HG03342 (cell line): ENCODE data around the gene ITGA7.

Experiments used
- ATAC-seq: cut with Tn5 transposase; IDR thresholded peaks from one replicate; pipeline ENCODE4 v1.9.1; 2021; ENCODE audit warnings: mild to moderate bottlenecking, moderate library complexity; ENCODE audit not compliant: unreplicated experiment

ITGA7 gene, protein sequence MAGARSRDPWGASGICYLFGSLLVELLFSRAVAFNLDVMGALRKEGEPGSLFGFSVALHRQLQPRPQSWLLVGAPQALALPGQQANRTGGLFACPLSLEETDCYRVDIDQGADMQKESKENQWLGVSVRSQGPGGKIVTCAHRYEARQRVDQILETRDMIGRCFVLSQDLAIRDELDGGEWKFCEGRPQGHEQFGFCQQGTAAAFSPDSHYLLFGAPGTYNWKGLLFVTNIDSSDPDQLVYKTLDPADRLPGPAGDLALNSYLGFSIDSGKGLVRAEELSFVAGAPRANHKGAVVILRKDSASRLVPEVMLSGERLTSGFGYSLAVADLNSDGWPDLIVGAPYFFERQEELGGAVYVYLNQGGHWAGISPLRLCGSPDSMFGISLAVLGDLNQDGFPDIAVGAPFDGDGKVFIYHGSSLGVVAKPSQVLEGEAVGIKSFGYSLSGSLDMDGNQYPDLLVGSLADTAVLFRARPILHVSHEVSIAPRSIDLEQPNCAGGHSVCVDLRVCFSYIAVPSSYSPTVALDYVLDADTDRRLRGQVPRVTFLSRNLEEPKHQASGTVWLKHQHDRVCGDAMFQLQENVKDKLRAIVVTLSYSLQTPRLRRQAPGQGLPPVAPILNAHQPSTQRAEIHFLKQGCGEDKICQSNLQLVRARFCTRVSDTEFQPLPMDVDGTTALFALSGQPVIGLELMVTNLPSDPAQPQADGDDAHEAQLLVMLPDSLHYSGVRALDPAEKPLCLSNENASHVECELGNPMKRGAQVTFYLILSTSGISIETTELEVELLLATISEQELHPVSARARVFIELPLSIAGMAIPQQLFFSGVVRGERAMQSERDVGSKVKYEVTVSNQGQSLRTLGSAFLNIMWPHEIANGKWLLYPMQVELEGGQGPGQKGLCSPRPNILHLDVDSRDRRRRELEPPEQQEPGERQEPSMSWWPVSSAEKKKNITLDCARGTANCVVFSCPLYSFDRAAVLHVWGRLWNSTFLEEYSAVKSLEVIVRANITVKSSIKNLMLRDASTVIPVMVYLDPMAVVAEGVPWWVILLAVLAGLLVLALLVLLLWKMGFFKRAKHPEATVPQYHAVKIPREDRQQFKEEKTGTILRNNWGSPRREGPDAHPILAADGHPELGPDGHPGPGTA

DNA sequence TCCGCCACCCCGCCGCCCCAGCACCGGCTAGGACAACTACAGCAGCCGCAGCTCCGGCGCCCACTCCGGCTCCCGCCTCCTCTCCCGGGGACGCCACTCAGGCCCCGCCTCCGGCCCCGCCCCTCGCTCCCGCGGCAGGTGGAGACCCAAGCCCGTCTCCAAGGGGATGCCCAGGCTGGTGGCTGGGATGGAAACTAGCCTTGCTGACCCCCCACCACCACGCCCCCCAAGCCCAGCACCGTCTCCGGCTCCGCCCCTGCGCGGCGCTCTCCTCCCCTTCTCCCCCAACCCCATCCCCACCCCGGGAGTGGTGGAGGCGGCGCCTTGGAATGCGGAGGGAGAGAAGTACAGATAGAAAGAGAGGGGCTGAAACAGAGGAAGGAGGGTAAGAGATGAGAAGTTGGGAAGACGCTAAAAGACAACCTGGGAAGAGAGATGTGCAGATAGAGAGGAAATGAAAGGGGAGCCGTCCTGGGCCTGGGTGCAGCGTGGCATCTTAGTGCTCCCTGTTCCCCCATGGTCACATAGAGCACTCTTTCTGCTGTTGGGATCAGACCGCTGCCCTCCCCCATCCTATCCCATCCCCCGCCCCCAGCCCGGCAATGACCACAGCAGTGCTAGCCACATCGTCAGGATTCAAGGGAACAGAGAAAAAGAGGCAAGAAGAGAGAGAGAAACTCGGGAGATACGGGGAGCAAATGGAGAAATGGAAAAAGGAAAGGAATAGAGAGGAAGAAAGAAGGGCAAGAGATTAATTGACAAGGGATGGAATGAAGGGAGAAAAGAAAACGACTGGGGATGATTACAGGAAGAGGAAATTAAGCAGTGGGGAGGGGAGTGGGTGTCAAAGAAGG lies at the start of gene ITGA7:
TSS of gene ITGA7 (minus strand) at position 64 of the 854 bp plus-strand sequence. CDS start 222 bp downstream, outside the sequence.
- ATAC-seq: no peak

DNA sequence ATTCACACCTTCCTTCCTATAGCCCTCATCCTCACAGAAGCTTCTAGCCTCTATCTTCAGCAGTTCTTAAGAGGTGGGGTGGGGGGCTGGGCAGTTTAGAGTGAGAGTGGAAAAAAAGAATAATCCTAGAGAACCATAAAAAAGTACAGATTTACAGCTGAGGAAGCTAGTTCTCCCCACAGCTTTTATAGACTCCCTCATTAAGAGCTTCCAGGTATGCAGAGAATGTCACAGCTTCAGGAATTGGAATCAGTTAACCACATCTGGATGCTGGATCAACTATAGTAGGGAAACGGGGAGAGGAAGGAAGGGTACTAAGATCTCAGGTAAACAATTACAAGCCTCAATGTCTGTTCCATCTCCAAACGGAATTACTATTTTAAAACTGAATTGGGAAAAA lies 47.5 kb upstream of the ITGA7 start:
- ATAC-seq: no peak

DNA sequence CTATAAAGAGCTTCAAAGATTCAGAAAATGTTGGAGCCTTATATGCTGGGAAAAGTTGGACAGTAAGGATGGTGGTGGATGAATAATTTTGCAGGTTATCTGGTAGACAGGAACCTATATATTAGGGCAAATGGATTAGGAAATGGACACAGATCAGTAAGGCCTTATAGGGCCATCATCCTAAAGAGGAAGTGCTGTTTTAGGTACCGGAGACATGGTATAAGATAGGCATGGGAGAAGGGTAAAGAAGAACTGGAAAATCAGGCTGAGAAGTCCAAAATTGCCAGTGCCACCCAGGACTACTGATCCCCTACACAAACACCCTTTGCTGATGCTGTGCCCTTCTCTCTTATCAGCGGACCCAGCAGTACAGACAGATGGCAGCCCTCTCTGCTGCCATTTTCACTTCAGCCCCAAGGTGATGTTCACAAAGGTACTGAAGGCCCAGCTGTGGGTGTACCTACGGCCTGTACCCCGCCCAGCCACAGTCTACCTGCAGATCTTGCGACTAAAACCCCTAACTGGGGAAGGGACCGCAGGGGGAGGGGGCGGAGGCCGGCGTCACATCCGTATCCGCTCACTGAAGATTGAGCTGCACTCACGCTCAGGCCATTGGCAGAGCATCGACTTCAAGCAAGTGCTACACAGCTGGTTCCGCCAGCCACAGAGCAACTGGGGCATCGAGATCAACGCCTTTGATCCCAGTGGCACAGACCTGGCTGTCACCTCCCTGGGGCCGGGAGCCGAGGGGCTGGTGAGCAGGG lies 40.7 kb upstream of the ITGA7 start:
- ATAC-seq: no peak

DNA sequence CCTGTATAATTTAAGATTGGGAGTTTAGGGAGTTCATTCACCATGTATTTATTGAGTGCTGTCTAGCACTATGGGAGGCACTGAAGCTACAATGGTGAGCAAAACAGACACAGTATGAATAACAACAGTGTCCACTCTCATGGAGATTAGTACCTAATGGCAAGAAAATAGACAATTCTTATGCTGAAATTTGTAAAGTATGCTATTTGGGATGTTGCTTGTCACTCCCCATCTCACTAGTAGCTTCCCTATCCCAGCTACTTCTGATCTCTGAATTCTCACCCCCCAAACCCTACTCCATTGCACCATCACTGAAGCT lies 39.2 kb upstream of the ITGA7 start:
- no peak for ATAC-seq

DNA sequence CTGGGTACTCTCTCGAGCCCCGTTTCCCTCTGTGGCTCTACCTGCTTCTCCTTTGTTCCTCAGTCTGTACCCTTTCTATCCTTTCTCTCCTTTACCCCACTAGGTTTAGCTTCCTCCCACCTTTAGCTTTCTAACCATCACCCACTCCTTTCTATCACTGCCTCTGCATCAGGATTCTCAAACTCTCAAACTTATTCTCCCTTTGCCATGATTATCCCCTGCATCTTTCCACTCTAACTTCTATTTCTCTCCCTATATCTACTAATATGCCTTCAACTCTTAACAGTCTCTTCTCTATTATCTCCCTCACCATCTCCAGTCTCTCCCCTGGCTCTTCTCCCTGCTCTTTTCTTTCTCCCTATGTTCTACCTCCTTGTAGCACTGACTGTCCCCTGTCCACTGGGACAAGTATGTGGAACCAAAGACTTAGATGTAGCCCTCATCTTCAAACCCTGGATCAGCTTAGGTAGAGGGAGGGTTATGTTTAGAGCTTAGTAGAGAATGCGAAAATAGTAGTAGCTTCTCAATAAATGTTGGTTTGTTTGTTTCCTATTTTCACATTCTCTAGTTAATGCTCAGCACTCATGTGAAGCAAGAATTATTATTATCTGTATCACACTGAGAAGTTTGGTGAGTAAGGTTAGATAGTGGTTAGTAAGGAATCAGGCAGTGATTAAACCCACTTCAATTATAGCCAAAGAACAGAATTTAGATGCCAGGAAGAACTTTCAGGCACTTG lies 38.6 kb upstream of the ITGA7 start:
- no peak for ATAC-seq

DNA sequence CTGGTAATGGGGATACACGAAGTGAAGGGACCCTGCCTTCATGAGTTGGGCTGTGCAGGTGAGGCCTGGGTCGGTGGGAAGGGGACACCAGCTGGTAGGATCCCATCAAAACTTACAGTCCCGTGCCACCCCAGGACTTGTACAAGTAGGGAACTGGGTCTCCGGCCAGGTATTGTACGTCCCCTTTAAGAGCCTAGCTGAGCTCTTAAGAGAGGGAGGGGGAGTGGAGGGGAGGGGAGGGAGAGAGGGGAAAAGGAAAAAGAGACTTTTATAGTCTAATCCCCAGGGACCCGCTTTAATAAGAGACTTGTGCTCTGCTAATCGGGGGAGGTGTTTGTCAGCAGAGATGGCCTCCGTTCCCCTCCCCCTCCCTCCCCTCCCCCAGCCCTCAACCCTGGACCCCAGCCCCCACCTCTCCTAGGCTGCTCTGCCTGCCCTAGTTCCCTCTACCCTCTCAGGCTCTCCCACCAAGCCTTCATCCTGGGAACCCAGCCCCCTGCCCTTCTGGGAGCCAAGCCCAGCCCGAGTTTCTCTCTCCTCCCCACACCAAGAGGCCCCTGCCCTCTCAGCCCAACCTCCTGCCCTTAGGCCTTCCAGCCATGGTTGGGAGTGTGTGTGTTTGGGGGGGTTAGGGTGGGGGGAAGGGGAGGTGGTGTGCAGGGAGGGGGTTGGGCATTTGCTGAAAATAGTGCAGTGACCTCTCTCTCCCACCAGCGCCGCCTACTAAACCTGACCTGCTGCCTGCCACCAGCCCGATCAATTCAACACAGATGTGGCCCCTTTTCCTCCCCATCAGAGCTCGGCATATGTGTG lies 37.9 kb upstream of the ITGA7 start:
- ATAC-seq: no peak

DNA sequence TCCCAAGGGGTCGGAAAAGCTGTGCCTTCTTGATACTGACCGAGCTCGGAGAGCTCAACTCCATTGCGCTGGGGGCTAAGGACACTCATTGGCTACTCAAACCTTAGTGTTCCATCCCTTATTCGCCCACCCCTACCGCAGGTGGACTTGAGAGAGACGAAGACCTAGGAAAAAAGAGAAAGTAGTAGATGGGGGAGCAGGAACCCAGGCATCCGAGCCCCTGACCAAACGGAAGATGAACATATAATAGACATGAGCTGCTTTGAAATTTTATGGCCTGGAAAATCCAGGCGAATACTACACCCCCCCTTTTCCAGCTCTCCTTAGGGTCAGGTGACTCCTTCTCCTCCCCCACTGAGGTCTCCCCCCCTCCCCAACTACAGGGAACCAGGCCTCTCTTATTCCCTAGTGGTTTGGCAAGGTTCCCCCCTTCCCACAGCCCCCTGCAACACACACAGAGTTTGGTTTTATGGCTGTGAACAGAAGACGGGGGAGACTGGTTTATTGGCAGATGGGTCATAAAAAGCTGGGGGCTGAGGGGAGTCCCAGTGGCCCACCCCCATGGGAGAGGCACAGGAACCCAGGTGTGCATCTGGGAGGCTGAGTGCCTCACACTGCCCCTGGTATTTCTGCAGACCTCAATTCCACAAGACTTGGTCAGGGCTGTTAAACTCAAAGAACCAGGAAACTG lies 36.8 kb upstream of the ITGA7 start:
- no peak for ATAC-seq

DNA sequence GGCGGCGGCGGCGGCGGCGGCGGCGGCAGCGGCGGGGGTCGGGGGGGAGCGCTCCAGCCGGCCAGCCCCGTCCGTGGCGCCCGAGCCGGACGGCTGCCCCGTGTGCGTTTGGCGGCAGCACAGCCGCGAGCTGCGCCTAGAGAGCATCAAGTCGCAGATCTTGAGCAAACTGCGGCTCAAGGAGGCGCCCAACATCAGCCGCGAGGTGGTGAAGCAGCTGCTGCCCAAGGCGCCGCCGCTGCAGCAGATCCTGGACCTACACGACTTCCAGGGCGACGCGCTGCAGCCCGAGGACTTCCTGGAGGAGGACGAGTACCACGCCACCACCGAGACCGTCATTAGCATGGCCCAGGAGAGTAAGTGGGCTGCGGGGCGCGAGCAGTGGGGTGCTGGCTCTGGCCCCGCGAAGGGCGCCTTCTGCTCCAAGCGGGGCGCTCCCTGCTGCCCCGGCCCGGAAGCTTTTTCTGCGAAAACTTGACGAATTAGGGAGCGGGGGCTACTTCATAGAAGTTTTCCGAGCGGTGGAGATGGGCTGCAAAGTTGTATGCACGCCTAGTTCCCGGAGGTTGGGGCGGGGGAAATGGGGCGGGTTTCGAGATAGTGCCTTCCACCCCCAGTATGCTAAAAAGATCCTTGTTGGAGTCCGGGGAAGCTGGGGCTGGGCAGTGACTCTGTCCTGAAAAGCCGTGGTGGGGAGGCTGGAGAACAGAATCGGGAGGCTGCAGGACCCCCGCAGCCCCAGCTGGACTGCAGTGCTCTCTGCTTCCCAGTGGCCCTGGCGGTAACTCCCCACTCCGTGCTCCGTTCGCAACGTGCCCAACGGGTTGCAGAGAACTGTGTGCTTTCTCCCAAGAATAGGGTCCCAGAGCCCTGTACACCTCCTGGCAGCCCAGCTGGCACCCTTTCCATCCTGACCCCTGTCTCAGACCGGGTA lies 36.0 kb upstream of the ITGA7 start:
- ATAC-seq: peak; percentile 51

DNA sequence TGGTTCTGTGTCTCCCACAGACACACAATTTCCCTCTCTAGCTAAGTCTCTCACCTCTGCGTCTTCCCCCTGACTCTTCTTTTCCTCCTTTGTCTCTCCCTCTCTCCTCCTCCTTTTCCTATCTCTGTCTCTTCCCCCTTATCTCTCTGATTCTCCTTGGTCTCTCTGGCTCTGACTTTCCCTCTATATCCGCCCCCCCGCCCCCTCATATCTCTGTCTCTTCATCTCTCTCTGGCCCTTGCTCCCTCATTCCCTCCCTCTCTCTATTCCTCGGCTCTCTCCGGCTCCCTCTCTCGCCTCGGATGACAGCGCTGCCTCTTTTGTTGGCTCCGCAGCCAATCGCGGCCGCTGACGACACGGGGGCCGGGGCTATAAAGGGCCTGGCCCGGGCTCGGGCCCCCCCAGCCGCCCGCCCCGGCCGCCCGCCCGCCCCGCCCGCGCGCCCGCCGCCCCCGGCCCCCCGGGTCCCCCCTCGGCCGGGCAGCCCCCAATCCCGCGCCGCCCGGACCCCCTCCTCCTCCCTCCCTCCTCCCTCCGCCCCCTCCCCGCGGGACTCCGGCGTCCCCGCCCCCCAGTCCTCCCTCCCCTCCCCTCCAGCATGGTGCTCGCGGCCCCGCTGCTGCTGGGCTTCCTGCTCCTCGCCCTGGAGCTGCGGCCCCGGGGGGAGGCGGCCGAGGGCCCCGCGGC lies 35.2 kb upstream of the ITGA7 start, which contains the start of gene GDF11:
TSS of gene GDF11 (plus strand) at position 404 of the 687 bp plus-strand sequence. CDS start at position 599, 195 bp downstream.
- ATAC-seq: peak; percentile 35

DNA sequence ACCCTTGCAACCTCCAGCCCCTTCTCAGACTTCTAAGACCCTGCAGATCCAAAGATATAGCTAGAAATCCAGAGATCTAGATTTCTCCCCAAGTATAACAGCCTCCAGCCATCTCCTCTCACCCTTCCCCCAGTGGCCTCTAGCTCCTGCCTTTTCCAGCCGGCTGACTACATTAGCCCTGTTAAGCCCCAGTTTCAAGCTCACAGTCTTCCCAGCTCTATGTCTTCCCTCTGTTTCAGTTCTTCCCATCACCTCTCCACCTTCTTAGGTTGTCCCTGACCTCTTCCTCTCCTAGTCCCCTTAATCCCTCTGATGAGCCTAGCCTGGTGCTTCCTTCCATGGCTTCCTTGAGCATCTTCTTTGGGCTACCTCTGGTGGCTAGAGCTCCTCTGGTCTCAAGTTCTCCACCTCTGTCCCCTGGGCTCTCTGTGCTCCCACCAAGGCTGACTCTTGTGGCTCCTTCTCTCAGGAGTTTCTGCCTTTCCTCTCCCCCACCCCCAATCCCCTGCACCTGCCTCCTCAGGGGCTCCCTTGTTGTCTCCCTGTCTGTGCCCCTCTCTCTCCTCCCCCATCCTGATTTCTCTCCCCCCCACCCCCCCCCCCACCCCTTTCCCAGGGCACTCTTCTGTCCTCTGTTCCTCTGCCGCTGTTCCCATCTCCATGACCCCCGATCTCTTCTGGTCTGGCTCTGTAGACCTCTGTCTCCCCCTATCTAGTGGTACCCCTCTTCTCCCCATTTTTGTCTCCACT lies 34.4 kb upstream of the ITGA7 start:
- ATAC-seq: no peak

DNA sequence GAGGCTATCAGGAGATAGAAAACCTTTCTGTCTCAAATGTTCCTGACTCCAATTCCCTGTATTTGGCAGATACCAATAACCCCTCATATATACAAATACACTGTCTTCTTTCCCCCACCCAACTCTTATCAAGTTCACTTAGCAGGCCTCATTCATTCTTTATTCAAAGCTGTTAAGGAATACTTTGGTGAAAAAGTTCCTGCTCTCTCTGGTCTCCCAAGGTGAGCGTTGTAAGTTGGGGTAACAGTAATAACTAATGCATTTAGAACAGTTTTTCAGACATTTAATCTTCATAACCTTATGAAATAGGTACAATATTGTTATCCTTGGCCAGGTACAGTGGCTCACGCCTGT lies 31.3 kb upstream of the ITGA7 start:
- no peak for ATAC-seq

DNA sequence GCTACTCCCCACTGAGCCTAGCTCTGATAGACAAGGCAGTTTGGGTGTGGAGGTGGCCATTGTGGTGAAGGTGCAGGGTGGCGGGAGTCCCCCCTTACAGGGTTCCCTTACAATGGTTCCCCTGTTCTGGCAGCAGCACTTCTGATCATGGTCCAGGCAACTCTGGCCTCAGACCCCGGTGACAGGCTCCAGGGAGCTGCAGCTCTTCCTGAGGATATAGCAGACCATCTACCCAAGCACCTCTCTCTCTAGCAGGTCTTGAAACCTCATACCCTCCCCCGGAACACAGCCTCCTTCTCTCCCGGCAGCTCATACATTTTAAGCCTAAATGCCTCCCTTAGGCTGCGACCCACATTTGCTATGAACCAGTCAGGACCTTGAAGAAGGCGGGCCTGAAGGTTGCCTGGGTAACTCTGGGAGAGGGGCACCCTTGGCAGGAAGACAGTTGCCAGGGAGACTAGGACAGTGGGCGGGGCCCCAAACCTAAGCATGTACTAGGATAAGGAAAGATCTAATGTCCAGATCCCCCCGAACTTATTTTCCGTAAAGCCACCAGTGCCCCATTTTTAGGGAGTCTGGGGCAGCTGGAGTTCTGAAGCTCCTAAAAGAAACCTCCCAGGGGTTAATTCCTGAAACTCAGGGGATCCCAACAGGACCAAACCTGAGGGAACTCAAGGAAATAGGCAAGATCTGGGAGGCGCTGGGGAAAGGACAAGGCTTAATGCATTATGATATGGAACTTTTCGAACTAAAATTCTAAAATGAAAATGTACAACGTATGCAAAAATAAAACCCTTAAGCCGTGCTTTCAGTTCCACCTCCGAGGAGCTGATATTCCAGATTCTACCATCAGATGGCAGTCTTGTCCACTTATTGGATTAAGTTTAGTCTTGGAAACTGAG lies 30.7 kb upstream of the ITGA7 start:
- ATAC-seq: peak; percentile 83

DNA sequence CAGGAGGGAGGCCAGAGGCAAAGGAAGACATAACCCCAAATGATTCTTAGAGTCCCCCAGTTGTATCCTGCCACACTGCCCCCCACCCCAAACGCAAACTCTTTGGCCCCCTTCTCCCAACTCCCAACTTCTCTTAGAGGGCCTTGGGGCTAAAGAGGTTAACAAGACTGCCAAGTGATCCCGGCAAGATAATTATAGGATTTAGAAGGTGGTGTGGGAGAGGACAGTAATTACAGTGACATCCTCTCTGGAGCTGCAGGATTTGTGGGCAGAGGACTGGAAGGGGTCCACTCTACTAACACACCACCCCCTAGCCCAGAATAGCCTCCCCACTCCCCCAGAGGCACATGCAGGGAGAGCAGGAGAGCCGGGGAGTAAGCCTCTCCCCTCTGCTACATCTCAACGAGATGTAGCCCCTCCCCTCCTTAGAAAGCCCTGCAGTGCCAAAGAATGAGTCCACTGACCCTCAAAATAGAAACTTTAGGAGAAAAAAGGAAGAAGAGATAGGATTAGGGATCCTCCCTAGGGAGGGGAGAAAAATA lies 29.9 kb upstream of the ITGA7 start:
- peak; percentile 25 for ATAC-seq
